Prostate gland (tissue), 2 donors: Measurements from ENCODE around the gene NSD1. TPM values are rescaled to one million over a fixed set of nuclear protein-coding genes. Genes with fewer than 3 reads are reported as not detected.

ENCODE experiments used
- DNase-seq: peaks from one replicate; pipeline ENCODE4 v3.0.0-alpha.2; 2019; ENCODE audit warnings: low spot score
- H3K27ac ChIP-seq, 2 donors: fragments of 200-600 bp; sonication (generic); 2 replicates each; pipeline ENCODE4 v1.5.1; 2017 to 2019
- H3K27me3 ChIP-seq: fragments of 200-600 bp; sonication (generic); replicated peaks from 2 replicates; pipeline ENCODE4 v1.5.1; 2019; ENCODE audit not compliant: insufficient read depth
- H3K36me3 ChIP-seq, 2 donors: fragments of 200-600 bp; sonication (generic); 1 replicate in 1 of 2; 2 replicates in 1 of 2; pipeline versions ENCODE4 v1.5.1 to v1.8.1; 2017 to 2019
- H3K4me1 ChIP-seq: fragments of 200-600 bp; sonication (generic); replicated peaks from 2 replicates; pipeline ENCODE4 v1.5.1; 2019
- H3K4me3 ChIP-seq, 2 donors: fragments of 200-600 bp; sonication (generic); 2 replicates each; pipeline ENCODE4 v1.5.1; 2017 to 2019
- H3K9me3 ChIP-seq: fragments of 200-600 bp; sonication (generic); 2 replicates; pipeline ENCODE4 v1.5.1; 2017
- POLR2A ChIP-seq: fragments of 450-650 bp; IDR thresholded peaks from one replicate; pipeline ENCODE4 v1.6.1; 2016; ENCODE audit warnings: antibody characterized with exemption, mild to moderate bottlenecking
- POLR2AphosphoS5 ChIP-seq: sonication (generic); formaldehyde crosslinking; IDR thresholded peaks from one replicate; pipeline ENCODE4 v1.6.1; 2017; ENCODE audit warnings: antibody characterized with exemption
- WGBS: methylation state at CpG from one replicate; pipeline ENCODE4 v1.1.5; 2018; 5-methylcytosine and 5-hydroxymethylcytosine counted together
- intact Hi-C: fragments of 100-400 bp; cut with DNase I; formaldehyde crosslinking; loops from one replicate; pipeline ENCODE4 v1.14.2; 2022
- total RNA-seq, 2 donors: library from RNA; depleted of rRNA; stranded (reverse); fragments of >200 nt; gene quantifications; one replicate each; pipeline ENCODE4 v1.1.0, GENCODE V29; 2016
- TF ChIP-seq, protein P1 (sequence below), 4 experiments: fragments of 200-600 bp in 2 of 4; fragments of 450-650 bp in 2 of 4; sonication (generic) in 2 of 4; IDR thresholded peaks; 1 replicate in 3 of 4; 2 replicates in 1 of 4; pipeline ENCODE4 v1.5.1; 2016 to 2019; ENCODE audit warnings: antibody characterized with exemption in 4 of 4, mild to moderate bottlenecking in 2 of 4, moderate library complexity in 2 of 4

NSD1 gene
- total RNA-seq, 2 donors from 2014 or later, result 37.2 to 53.9 TPM

DNA sequence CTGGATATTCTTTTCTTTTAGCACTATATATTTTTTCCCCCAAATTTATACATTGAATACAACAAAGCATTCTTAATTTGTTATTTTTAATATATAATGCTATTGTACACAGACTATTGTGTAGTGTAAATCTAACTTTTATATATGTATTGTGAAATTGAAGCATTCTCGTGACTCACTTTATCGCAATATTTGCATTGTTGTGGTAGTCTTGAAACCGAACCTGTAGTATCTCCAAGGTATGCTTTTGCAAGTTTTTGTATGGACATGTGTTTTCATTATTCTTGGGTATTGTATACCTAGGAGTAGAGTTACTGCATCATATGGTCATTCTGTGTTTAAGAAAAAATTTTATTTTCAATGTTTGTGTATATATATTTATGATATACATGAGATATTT lies 49.6 kb downstream of the NSD1 start:
- Histone ChIP-seq H3K4me1 (no peaks in the 10 kb centered on the region), H3K4me3 (no peak overlapping the region), H3K27ac (no peak overlapping the region), H3K27me3 (no peaks in the 10 kb centered on the region), H3K9me3 (no peaks in the 10 kb centered on the region), H3K36me3 (no peaks in the 10 kb centered on the region)
- intact Hi-C loops, result no loop called here
- DNase-seq, result no peak
- WGBS, result 94% methylated on average over 3 of the region's 3 CpGs
- no peak for TF ChIP-seq POLR2AphosphoS5
- TF ChIP-seq, protein P1, sequence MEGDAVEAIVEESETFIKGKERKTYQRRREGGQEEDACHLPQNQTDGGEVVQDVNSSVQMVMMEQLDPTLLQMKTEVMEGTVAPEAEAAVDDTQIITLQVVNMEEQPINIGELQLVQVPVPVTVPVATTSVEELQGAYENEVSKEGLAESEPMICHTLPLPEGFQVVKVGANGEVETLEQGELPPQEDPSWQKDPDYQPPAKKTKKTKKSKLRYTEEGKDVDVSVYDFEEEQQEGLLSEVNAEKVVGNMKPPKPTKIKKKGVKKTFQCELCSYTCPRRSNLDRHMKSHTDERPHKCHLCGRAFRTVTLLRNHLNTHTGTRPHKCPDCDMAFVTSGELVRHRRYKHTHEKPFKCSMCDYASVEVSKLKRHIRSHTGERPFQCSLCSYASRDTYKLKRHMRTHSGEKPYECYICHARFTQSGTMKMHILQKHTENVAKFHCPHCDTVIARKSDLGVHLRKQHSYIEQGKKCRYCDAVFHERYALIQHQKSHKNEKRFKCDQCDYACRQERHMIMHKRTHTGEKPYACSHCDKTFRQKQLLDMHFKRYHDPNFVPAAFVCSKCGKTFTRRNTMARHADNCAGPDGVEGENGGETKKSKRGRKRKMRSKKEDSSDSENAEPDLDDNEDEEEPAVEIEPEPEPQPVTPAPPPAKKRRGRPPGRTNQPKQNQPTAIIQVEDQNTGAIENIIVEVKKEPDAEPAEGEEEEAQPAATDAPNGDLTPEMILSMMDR (IDR thresholded peaks at IDR 0.05), result no peak

DNA sequence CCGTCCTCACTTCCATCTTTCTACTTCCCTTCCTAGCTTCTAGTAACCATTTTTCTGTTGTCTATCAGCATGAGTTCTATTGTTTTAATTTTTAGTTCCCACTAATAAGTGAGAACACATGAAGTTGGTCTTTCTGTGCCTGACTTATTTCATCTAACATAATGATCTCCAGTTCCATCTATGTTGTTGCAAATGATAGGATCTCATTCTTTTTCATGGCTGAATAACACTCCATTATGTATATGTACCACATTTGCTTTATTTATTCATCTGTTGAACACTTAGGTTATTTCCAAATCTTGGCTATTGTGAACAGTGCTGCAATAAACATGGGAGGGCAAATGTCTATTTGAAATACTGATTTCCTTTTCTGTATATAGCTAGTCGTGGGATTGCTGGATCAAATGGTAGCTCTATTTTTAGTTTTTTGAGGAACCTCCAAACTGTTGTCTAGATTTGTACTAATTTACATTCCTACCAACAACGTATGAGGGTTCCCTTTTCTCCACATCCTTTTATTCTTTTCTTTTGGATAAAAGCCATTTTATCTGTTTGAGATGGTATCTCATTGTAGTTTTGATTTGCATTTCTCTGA lies 50.3 kb downstream of the NSD1 start:
- TF ChIP-seq POLR2AphosphoS5 (no peak), POLR2A (no peak)
- TF ChIP-seq, protein P1 (IDR thresholded peaks at IDR 0.05), result no peak
- Histone ChIP-seq H3K4me3 (no peak overlapping the region), H3K9me3 (no peaks in the 10 kb centered on the region), H3K27me3 (no peaks in the 10 kb centered on the region), H3K36me3 (no peaks in the 10 kb centered on the region), H3K27ac (no peak overlapping the region), H3K4me1 (no peaks in the 10 kb centered on the region)
- intact Hi-C loops, result no loop called here
- no peak for DNase-seq
- WGBS, result 57% methylated on average over 3 of the region's 3 CpGs

DNA sequence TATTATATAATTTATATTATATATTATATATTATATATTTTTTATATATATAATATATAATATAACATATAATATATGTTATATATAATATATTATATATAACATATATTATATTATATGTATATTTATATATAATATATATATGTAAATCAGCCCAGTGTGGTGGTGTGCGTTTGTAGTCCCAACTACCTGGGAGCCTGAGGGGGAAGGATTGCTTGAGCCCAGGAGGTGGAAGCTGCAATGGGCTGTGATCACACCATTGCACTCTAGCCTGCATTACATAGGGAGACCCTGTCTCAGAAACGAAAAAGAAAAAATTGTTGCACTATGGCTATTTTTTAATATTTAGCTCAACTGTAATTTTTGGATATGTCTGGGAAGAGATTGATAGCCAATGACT lies 52.4 kb downstream of the NSD1 start:
- WGBS, result 91% methylated on average over 2 of the region's 2 CpGs
- Histone ChIP-seq H3K9me3 (no peaks in the 10 kb centered on the region), H3K4me1 (no peaks in the 10 kb centered on the region), H3K4me3 (no peak overlapping the region), H3K27me3 (no peaks in the 10 kb centered on the region), H3K36me3 (no peaks in the 10 kb centered on the region), H3K27ac (no peak overlapping the region)
- TF ChIP-seq, protein P1 (IDR thresholded peaks at IDR 0.05), result no peak
- TF ChIP-seq POLR2A (no peak), POLR2AphosphoS5 (no peak)
- no peak for DNase-seq
- intact Hi-C loops, result no loop called here

DNA sequence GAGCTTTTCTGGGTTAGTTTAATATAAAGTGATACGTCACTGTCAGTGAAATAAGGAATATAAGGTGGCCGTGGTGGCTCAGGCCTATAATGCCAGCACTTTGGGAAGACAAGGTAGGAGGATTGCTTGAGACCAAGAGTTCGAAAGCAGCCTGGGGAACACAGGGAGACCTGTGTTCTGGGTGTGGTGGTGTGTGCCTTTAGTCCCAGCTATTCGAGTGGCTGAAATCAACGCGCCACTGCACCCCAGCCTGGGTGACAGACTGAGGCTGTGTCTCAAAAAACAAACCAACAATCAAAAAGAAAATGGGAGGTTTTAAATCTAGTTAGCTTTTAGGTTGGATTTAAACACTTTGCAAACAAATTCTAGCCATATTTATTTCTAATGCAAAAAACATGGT lies 53.1 kb downstream of the NSD1 start:
- no peak overlapping the region for H3K27ac ChIP-seq
- DNase-seq, result no peak
- no peak overlapping the region for H3K4me3 ChIP-seq
- WGBS, result 95% methylated on average over 6 of the region's 6 CpGs
- TF ChIP-seq, protein P1 (IDR thresholded peaks at IDR 0.05), result no peak
- no peak for TF ChIP-seq POLR2AphosphoS5
- no peak for TF ChIP-seq POLR2A
- no peaks in the 10 kb centered on the region for H3K9me3 ChIP-seq
- intact Hi-C loops, result no loop called here
- no peaks in the 10 kb centered on the region for H3K27me3 ChIP-seq
- no peaks in the 10 kb centered on the region for H3K36me3 ChIP-seq
- H3K4me1 ChIP-seq, result no peaks in the 10 kb centered on the region

DNA sequence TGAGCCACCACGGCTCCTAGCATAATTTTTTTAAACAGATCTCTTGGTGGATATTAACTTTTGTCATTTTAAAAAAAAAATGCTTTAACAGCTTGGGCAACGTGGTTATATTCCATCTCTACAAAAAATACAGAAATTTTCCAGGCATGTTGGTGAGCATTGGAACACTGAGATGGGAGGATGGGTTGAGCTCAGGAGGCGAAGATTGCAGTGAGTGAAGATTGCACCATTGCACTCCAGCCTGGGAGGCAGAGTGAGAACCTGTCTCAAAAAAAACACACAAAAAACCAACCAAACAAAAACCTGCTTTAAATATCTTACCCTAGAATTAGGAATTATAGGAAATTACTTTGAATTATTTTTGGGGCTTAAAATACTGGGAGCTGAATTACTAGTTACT lies 55.2 kb downstream of the NSD1 start:
- intact Hi-C loops, result no loop called here
- H3K27me3 ChIP-seq, result no peaks in the 10 kb centered on the region

More for the DNA sequence above, 55.2 kb downstream of the NSD1 start:
- Histone ChIP-seq H3K4me1 (no peaks in the 10 kb centered on the region), H3K4me3 (no peak overlapping the region), H3K27ac (no peak overlapping the region), H3K36me3 (no peaks in the 10 kb centered on the region), H3K9me3 (no peaks in the 10 kb centered on the region)
- DNase-seq, result no peak
- WGBS, result 70% methylated on average over 3 of the region's 3 CpGs
- TF ChIP-seq POLR2A, result no peak
- no peak for TF ChIP-seq POLR2AphosphoS5
- TF ChIP-seq, protein P1 (IDR thresholded peaks at IDR 0.05), result no peak
